KMS-11 (cell line): ENCODE data around the gene RNF148.

ENCODE experiments used
- H2AFZ ChIP-seq: fragments of 200-600 bp; sonication (generic); 2 replicates; pipeline ENCODE4 v1.6.1; 2016; ENCODE audit warnings: antibody characterized with exemption, mixed run types, low read depth
- H3K27ac ChIP-seq: fragments of 200-600 bp; sonication (generic); 2 replicates; pipeline ENCODE4 v1.6.1; 2016; ENCODE audit warnings: mild to moderate bottlenecking, mixed run types
- H3K27me3 ChIP-seq: fragments of 200-600 bp; sonication (generic); 2 replicates; pipeline ENCODE4 v1.6.1; 2017; ENCODE audit warnings: mild to moderate bottlenecking, low read depth, mixed run types, moderate library complexity; ENCODE audit not compliant: insufficient read depth
- H3K36me3 ChIP-seq: fragments of 200-600 bp; sonication (generic); 2 replicates; pipeline ENCODE4 v1.6.1; 2017; ENCODE audit warnings: mild to moderate bottlenecking, mixed run types; ENCODE audit not compliant: insufficient read depth
- H3K4me1 ChIP-seq: fragments of 200-600 bp; sonication (generic); 2 replicates; pipeline ENCODE4 v1.6.1; 2016; ENCODE audit warnings: mild to moderate bottlenecking, low read depth, mixed run types; ENCODE audit not compliant: poor library complexity, severe bottlenecking
- H3K4me2 ChIP-seq: fragments of 200-600 bp; sonication (generic); 2 replicates; pipeline ENCODE4 v1.7.0; 2016; ENCODE audit warnings: mild to moderate bottlenecking, mixed run types
- H3K4me3 ChIP-seq: fragments of 200-600 bp; sonication (generic); IDR thresholded peaks from 2 replicates; pipeline ENCODE4 v1.6.1; 2017; ENCODE audit warnings: low read depth, low read length, mixed read lengths; ENCODE audit not compliant: insufficient read depth
- H3K79me2 ChIP-seq: fragments of 200-600 bp; sonication (generic); 2 replicates; pipeline ENCODE4 v1.6.1; 2016; ENCODE audit warnings: low read depth, mixed run types; ENCODE audit not compliant: insufficient read depth
- H3K9ac ChIP-seq: fragments of 200-600 bp; sonication (generic); 2 replicates; pipeline ENCODE4 v1.6.1; 2016; ENCODE audit warnings: mild to moderate bottlenecking, mixed run types
- H4K20me1 ChIP-seq: fragments of 200-600 bp; sonication (generic); 2 replicates; pipeline ENCODE4 v1.6.1; 2016; ENCODE audit warnings: mild to moderate bottlenecking, mixed run types; ENCODE audit not compliant: insufficient read depth
- CTCF ChIP-seq: fragments of 200-600 bp; sonication (generic); conservative IDR thresholded peaks from 2 replicates; pipeline ENCODE4 v1.6.1; 2017; ENCODE audit warnings: low read depth, mild to moderate bottlenecking, antibody characterized with exemption, low read length, moderate library complexity, mixed read lengths

RNF148 gene

DNA sequence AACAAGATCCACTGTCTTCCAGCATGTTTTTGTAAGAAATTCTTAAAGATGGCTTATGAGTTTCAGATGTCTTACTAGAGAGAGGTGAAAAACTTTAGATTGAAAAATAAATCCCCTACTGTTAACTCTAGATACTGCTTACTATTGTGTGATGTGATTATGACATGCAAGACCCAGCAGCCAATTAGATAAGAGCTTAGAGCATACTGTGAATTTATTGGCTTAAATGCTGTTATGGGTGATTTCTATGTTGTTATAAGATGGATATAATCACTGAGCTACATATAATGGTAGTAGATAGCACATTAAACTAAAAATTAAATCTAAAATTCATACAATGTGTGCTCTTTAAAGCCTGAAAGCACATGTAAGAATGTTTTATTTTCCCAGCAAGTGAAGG, 3.7 kb downstream of the RNF148 start, which contains the start of gene RNF133:
RNF133 (minus strand) TSS at position 101 of the 400 bp plus-strand sequence. CDS start 199 bp downstream, outside the sequence.
- Histone ChIP-seq H3K36me3 (no peaks in the 10 kb centered on the region), H3K27me3 (no peaks in the 10 kb centered on the region), H3K9ac (no peak within 1 kb of the TSS), H4K20me1 (no peaks in the 10 kb centered on the region), H3K4me3 (no peak within 1 kb of the TSS), H3K4me2 (no peak within 1 kb of the TSS), H2AFZ (no peak within 1 kb of the TSS), H3K79me2 (no peaks in the 10 kb centered on the region), H3K27ac (no peak within 1 kb of the TSS), H3K4me1 (no peaks in the 10 kb centered on the region)
- TF ChIP-seq CTCF = no peak

DNA sequence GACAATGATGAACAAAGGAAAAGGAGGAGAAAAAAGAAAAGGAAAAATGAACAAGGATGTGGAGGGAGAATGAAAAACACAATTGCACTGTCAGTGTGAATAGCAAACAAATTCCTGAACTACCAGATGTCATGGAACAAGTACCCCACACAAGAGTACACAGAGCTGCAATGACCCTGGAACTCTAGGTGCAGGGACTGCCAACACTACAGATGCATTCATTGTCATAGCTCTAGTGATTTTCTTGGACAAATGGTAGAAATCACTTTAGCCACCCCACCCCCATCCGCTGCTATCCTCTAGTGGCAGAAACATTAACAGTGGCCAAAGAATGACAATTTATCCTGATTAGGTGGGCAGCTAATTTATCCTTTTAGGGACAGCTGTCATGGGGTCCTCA, 6.9 kb downstream of the RNF148 start:
- H3K79me2 ChIP-seq = no peaks in the 10 kb centered on the region
- no peaks in the 10 kb centered on the region for H3K4me1 ChIP-seq
- H3K27ac ChIP-seq = no peak overlapping the region
- H3K4me3 ChIP-seq = no peak overlapping the region
- no peak overlapping the region for H3K9ac ChIP-seq
- H3K27me3 ChIP-seq = no peaks in the 10 kb centered on the region
- H3K36me3 ChIP-seq = no peaks in the 10 kb centered on the region
- no peaks in the 10 kb centered on the region for H4K20me1 ChIP-seq
- no peak overlapping the region for H3K4me2 ChIP-seq
- no peak for TF ChIP-seq CTCF
- H2AFZ ChIP-seq = no peak overlapping the region

- H3K36me3 ChIP-seq = no peaks in the 10 kb centered on the region
- no peak overlapping the region for H3K4me2 ChIP-seq
- no peak for TF ChIP-seq CTCF
- no peak overlapping the region for H3K27ac ChIP-seq
- no peaks in the 10 kb centered on the region for H4K20me1 ChIP-seq
- H2AFZ ChIP-seq = no peak overlapping the region
- H3K9ac ChIP-seq = no peak overlapping the region
- H3K27me3 ChIP-seq = no peaks in the 10 kb centered on the region
- no peaks in the 10 kb centered on the region for H3K4me1 ChIP-seq
- H3K4me3 ChIP-seq = no peak overlapping the region
- no peaks in the 10 kb centered on the region for H3K79me2 ChIP-seq
Measured at GRCh38 chr7:122694697-122695096, 8.0 kb downstream of the RNF148 start.

- Histone ChIP-seq H3K27me3 (no peaks in the 10 kb centered on the region), H3K4me2 (no peak overlapping the region), H4K20me1 (no peaks in the 10 kb centered on the region), H3K36me3 (no peaks in the 10 kb centered on the region), H2AFZ (no peak overlapping the region), H3K79me2 (no peaks in the 10 kb centered on the region), H3K4me3 (no peak overlapping the region), H3K4me1 (no peaks in the 10 kb centered on the region), H3K9ac (no peak overlapping the region), H3K27ac (no peak overlapping the region)
- no peak for TF ChIP-seq CTCF
Measured at GRCh38 chr7:122692769-122693309, 9.9 kb downstream of the RNF148 start.
